KG1 (cell line): ENCODE data around the gene AKAP6.

Experiments
- DNase-seq: peaks from one replicate; lab custom pipeline; 2025; lab: John Stamatoyannopoulos, UW

The AKAP6 gene

GRCh38 chr14:32412532-32412931 is 83.4 kb downstream of the AKAP6 start:
- DNase-seq = no peak

- DNase-seq = no peak
Measured at GRCh38 chr14:32413967-32414640, 85.0 kb downstream of the AKAP6 start.

GRCh38 chr14:32414808-32415255 is 85.7 kb downstream of the AKAP6 start:
- DNase-seq = no peak

- no peak for DNase-seq
Measured at GRCh38 chr14:32417956-32418552, 89.0 kb downstream of the AKAP6 start.

- DNase-seq = no peak
Measured at GRCh38 chr14:32419429-32419828, 90.3 kb downstream of the AKAP6 start.

GRCh38 chr14:32421781-32422180 is 92.7 kb downstream of the AKAP6 start:
- DNase-seq = no peak

GRCh38 chr14:32422440-32422839 is 93.3 kb downstream of the AKAP6 start:
- DNase-seq = no peak

- DNase-seq = no peak
Measured at GRCh38 chr14:32426028-32426427, 96.9 kb downstream of the AKAP6 start.

- DNase-seq = no peak
Measured at GRCh38 chr14:32426586-32427388, 97.7 kb downstream of the AKAP6 start.

GRCh38 chr14:32427726-32428528 is 98.8 kb downstream of the AKAP6 start:
- DNase-seq = no peak

GRCh38 chr14:32428875-32429274 is 99.8 kb downstream of the AKAP6 start:
- DNase-seq = no peak

- no peak for DNase-seq
Measured at GRCh38 chr14:32430326-32430725, 101.2 kb downstream of the AKAP6 start.

GRCh38 chr14:32432813-32433538 is 103.9 kb downstream of the AKAP6 start:
- DNase-seq = no peak

- DNase-seq = no peak
Measured at GRCh38 chr14:32434180-32434579, 105.1 kb downstream of the AKAP6 start.

GRCh38 chr14:32434880-32435279 is 105.8 kb downstream of the AKAP6 start:
- DNase-seq = no peak

GRCh38 chr14:32435411-32435810 is 106.3 kb downstream of the AKAP6 start:
- DNase-seq = no peak

GRCh38 chr14:32436993-32437392 is 107.9 kb downstream of the AKAP6 start:
- no peak for DNase-seq

GRCh38 chr14:32438517-32438916 is 109.4 kb downstream of the AKAP6 start:
- DNase-seq = no peak

- DNase-seq = no peak
Measured at GRCh38 chr14:32443890-32444661, 115.0 kb downstream of the AKAP6 start.

- no peak for DNase-seq
Measured at GRCh38 chr14:32447371-32447770, 118.3 kb downstream of the AKAP6 start.

- no peak for DNase-seq
Measured at GRCh38 chr14:32449648-32450047, 120.5 kb downstream of the AKAP6 start.
